Measurements from ENCODE around the gene MYL10. TPM values are rescaled to one million over a fixed set of nuclear protein-coding genes. Genes with fewer than 3 reads are reported as not detected.

The MYL10 gene
- total and polyA plus RNA-seq, 2 of the 13 experiments (the other 11 are each of a cell fraction or from before 2014, with no cell fraction given), result not detected

GRCh38 chr7:101626758-101627157 is 2.3 kb downstream of the MYL10 start (continued):
- TF ChIP-seq FUBP1 (CRISPR knock-in tag; IDR thresholded peaks at IDR 0.05; ENCODE audit: borderline replicate concordance) (no peak), TIGD3 (CRISPR knock-in tag; IDR thresholded peaks at IDR 0.05; ENCODE audit: borderline replicate concordance) (no peak), YEATS4 (CRISPR knock-in tag; IDR thresholded peaks at IDR 0.05; ENCODE audit: borderline replicate concordance) (no peak), POLR2AphosphoS5 (IDR thresholded peaks at IDR 0.05; ENCODE audit: low read depth, low read length) (no peak), HNF4A (CRISPR knock-in tag; IDR thresholded peaks at IDR 0.05) (peak; percentile 42; the same call in 1 of the 2 replicates), SALL1 (CRISPR knock-in tag; IDR thresholded peaks at IDR 0.05) (0 out of 2 replicates have a peak, but pooled peaks have one; percentile 20), ZNF253 (CRISPR knock-in tag; IDR thresholded peaks at IDR 0.05; ENCODE audit: borderline replicate concordance) (no peak), RERE (CRISPR knock-in tag; IDR thresholded peaks at IDR 0.05; ENCODE audit: low read depth) (no peak), ZNF138 (CRISPR knock-in tag; IDR thresholded peaks at IDR 0.05; ENCODE audit: low read depth) (no peak), NR2F6 (IDR thresholded peaks at IDR 0.05) (peak; percentile 51), NR2F6 (CRISPR knock-in tag; IDR thresholded peaks at IDR 0.05) (peak; percentile 69)

Data from HepG2 (cell line).